ENCODE data around the gene SLC4A11. TPM values are rescaled to one million over a fixed set of nuclear protein-coding genes. Genes with fewer than 3 reads are reported as not detected.

The SLC4A11 gene
- total RNA-seq, 1 donor from 2014 or later = 6.6 TPM

- FAIRE-seq = no peak
Observed at GRCh38 chr20:3195590-3196237, 43.3 kb downstream of the SLC4A11 start.

DNA sequence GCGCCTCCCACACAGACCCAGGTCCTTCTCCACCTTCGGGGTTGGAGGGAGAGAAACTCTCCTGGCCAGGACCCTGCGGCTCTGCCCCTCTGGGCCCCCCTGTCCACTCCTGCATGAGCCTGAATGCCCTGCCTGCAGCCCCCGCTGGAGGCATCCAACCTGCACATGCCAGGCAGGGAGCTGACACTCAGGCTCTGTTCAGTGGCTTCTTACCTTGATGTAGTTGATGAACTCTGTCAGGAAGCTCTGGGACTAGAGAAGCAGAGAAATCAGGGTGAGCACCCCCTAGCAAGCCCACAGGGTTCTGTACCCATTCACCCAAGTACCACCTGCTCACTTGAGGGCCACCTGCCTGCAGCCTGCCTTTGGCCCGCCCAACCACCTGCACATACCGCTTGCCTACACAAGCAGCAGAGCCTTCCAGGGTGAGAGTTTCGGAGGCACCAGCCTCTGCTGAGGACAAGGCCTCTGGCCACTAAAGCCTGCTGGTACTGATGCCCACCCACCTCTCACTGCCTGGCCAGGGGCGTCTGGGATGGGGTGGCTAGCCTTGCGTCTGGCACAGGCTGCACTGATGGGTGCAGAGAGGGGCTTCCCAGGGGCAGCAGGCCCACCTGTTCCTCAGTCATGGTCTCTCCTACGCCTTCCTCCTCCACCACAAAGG lies 44.2 kb downstream of the SLC4A11 start:
- H3K9me3 ChIP-seq (ENCODE audit: insufficient read depth, low read depth, low read length) = no peaks in the 10 kb centered on the region
- TF ChIP-seq, protein P1, sequence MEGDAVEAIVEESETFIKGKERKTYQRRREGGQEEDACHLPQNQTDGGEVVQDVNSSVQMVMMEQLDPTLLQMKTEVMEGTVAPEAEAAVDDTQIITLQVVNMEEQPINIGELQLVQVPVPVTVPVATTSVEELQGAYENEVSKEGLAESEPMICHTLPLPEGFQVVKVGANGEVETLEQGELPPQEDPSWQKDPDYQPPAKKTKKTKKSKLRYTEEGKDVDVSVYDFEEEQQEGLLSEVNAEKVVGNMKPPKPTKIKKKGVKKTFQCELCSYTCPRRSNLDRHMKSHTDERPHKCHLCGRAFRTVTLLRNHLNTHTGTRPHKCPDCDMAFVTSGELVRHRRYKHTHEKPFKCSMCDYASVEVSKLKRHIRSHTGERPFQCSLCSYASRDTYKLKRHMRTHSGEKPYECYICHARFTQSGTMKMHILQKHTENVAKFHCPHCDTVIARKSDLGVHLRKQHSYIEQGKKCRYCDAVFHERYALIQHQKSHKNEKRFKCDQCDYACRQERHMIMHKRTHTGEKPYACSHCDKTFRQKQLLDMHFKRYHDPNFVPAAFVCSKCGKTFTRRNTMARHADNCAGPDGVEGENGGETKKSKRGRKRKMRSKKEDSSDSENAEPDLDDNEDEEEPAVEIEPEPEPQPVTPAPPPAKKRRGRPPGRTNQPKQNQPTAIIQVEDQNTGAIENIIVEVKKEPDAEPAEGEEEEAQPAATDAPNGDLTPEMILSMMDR (IDR thresholded peaks at IDR 0.05; ENCODE audit: insufficient read depth, low read depth, low read length) = no peak
- TF ChIP-seq EZH2 (IDR thresholded peaks at IDR 0.05; ENCODE audit: insufficient read depth, low read length) = no peak
- H4K20me1 ChIP-seq (ENCODE audit: insufficient read depth, low read length) = peaks cover 7% of the 10 kb centered on the region
- no peak overlapping the region for H3K4me3 ChIP-seq (ENCODE audit: insufficient read depth, low read depth, low read length)
- Mint-ChIP-seq H3K27me3 (ENCODE audit: low read depth, unreplicated experiment) (no peaks in the 10 kb centered on the region), H3K27ac (ENCODE audit: unreplicated experiment) (no peak overlapping the region), H3K36me3 (ENCODE audit: low read depth, unreplicated experiment) (peaks cover 44% of the 10 kb centered on the region), H3K4me1 (ENCODE audit: low read depth, unreplicated experiment) (no peaks in the 10 kb centered on the region), H3K4me3 (ENCODE audit: unreplicated experiment) (no peak overlapping the region), H3K9me3 (ENCODE audit: unreplicated experiment) (no peaks in the 10 kb centered on the region)
- H2AFZ ChIP-seq (ENCODE audit: low read depth, low read length) = no peak overlapping the region
- H3K4me1 ChIP-seq (ENCODE audit: insufficient read depth, low read length) = no peaks in the 10 kb centered on the region
- DNase-seq (ENCODE audit: low read depth) = no peak
- no peaks in the 10 kb centered on the region for H3K79me2 ChIP-seq (ENCODE audit: insufficient read depth, low read length)
- H3K36me3 ChIP-seq (ENCODE audit: insufficient read depth, low read length) = peaks cover 22% of the 10 kb centered on the region
- FAIRE-seq = no peak
- H3K27me3 ChIP-seq (ENCODE audit: insufficient read depth, low read length) = no peaks in the 10 kb centered on the region
- H3K9ac ChIP-seq (ENCODE audit: low read length) = no peak overlapping the region
- no peak overlapping the region for H3K4me2 ChIP-seq (ENCODE audit: low read length)
- no peak overlapping the region for H3K27ac ChIP-seq (ENCODE audit: low read depth, low read length)

More at GRCh38 chr20:3195590-3196237, 43.3 kb downstream of the SLC4A11 start:
- Histone ChIP-seq H4K20me1 (ENCODE audit: insufficient read depth, low read length) (peaks cover 7% of the 10 kb centered on the region), H3K27me3 (ENCODE audit: insufficient read depth, low read length) (no peaks in the 10 kb centered on the region), H3K27ac (ENCODE audit: low read depth, low read length) (no peak overlapping the region), H3K4me2 (ENCODE audit: low read length) (no peak overlapping the region), H3K9me3 (ENCODE audit: insufficient read depth, low read depth, low read length) (no peaks in the 10 kb centered on the region), H3K9ac (ENCODE audit: low read length) (no peak overlapping the region), H3K36me3 (ENCODE audit: insufficient read depth, low read length) (peaks cover 17% of the 10 kb centered on the region), H3K4me1 (ENCODE audit: insufficient read depth, low read length) (no peaks in the 10 kb centered on the region), H2AFZ (ENCODE audit: low read depth, low read length) (no peak overlapping the region), H3K79me2 (ENCODE audit: insufficient read depth, low read length) (no peaks in the 10 kb centered on the region), H3K4me3 (ENCODE audit: insufficient read depth, low read depth, low read length) (no peak overlapping the region)
- Mint-ChIP-seq H3K9me3 (ENCODE audit: unreplicated experiment) (no peaks in the 10 kb centered on the region), H3K27ac (ENCODE audit: unreplicated experiment) (no peak overlapping the region), H3K4me1 (ENCODE audit: low read depth, unreplicated experiment) (no peaks in the 10 kb centered on the region), H3K27me3 (ENCODE audit: low read depth, unreplicated experiment) (no peaks in the 10 kb centered on the region), H3K36me3 (ENCODE audit: low read depth, unreplicated experiment) (peaks cover 41% of the 10 kb centered on the region), H3K4me3 (ENCODE audit: unreplicated experiment) (no peak overlapping the region)
- TF ChIP-seq, protein P1 (IDR thresholded peaks at IDR 0.05; ENCODE audit: insufficient read depth, low read depth, low read length) = no peak
- TF ChIP-seq EZH2 (IDR thresholded peaks at IDR 0.05; ENCODE audit: insufficient read depth, low read length) = no peak
- no peak for DNase-seq (ENCODE audit: low read depth)
